Renal pelvis (tissue), 12 donors: Measurements from ENCODE around the gene SSH2. TPM values are rescaled to one million over a fixed set of nuclear protein-coding genes. Genes with fewer than 3 reads are reported as not detected.
"Not testable (repeated sequence)": the region's sequence is repeated elsewhere in the genome, so short reads cannot be mapped to it uniquely, and the experiment has no call there.

ENCODE experiments used
- DNase-seq: peaks from one replicate; pipeline ENCODE4 v3.0.0-alpha.2; 2013
- long read RNA-seq, 16 experiments: transcript quantifications; one replicate each; lab custom pipeline, GENCODE V29; 2026
- polyA plus RNA-seq, 3 donors: library from polyadenylated mRNA; unstranded; fragments of 120-200 nt; gene quantifications; one replicate each; pipeline ENCODE4 v1.2.1, GENCODE V29; 2013; ENCODE audit not compliant: insufficient read length in 3 of 3

The SSH2 gene, protein sequence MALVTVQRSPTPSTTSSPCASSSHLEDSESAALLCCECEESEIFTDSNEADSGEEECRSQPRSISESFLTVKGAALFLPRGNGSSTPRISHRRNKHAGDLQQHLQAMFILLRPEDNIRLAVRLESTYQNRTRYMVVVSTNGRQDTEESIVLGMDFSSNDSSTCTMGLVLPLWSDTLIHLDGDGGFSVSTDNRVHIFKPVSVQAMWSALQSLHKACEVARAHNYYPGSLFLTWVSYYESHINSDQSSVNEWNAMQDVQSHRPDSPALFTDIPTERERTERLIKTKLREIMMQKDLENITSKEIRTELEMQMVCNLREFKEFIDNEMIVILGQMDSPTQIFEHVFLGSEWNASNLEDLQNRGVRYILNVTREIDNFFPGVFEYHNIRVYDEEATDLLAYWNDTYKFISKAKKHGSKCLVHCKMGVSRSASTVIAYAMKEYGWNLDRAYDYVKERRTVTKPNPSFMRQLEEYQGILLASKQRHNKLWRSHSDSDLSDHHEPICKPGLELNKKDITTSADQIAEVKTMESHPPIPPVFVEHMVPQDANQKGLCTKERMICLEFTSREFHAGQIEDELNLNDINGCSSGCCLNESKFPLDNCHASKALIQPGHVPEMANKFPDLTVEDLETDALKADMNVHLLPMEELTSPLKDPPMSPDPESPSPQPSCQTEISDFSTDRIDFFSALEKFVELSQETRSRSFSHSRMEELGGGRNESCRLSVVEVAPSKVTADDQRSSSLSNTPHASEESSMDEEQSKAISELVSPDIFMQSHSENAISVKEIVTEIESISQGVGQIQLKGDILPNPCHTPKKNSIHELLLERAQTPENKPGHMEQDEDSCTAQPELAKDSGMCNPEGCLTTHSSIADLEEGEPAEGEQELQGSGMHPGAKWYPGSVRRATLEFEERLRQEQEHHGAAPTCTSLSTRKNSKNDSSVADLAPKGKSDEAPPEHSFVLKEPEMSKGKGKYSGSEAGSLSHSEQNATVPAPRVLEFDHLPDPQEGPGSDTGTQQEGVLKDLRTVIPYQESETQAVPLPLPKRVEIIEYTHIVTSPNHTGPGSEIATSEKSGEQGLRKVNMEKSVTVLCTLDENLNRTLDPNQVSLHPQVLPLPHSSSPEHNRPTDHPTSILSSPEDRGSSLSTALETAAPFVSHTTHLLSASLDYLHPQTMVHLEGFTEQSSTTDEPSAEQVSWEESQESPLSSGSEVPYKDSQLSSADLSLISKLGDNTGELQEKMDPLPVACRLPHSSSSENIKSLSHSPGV (N-terminal part only)
- polyA plus RNA-seq: 10 to 100 TPM; 16.2 to 19.8 (median 18.7) TPM
- long read RNA-seq, donor 1, transcript SSH2-211 (2 exons, 570 nt): major isoform, 5 of 5 reads
- long read RNA-seq, donor 1, partial matches to known transcripts: 0 of 5 reads
- long read RNA-seq, donor 1, other reads (novel, unspliced or antisense): 0 of 5 reads
- long read RNA-seq, donor 2, transcript SSH2-211 (2 exons, 570 nt): major isoform, 5 of 6 reads
- long read RNA-seq, donor 2, partial matches to known transcripts: 0 of 6 reads
- long read RNA-seq, donor 2, other reads (novel, unspliced or antisense): 0 of 6 reads
- long read RNA-seq, donor 3, partial matches to known transcripts: 0 of 4 reads
- long read RNA-seq, donor 3, other reads (novel, unspliced or antisense): 0 of 4 reads
- long read RNA-seq, donor 4, transcript SSH2-211 (2 exons, 570 nt): major isoform, 6 of 8 reads
- long read RNA-seq, donor 4, partial matches to known transcripts: 0 of 8 reads
- long read RNA-seq, donor 4, other reads (novel, unspliced or antisense): 0 of 8 reads
- long read RNA-seq, donor 5, partial matches to known transcripts: 0 of 3 reads
- long read RNA-seq, donor 5, other reads (novel, unspliced or antisense): 0 of 3 reads
- long read RNA-seq, donor 6, full-length matches to known transcripts: 2 of 2 reads
- long read RNA-seq, donor 6, partial matches to known transcripts: 0 of 2 reads
- long read RNA-seq, donor 6, other reads (novel, unspliced or antisense): 0 of 2 reads
- long read RNA-seq, donor 7, transcript SSH2-211 (2 exons, 570 nt): major isoform, 6 of 6 reads
- long read RNA-seq, donor 7, partial matches to known transcripts: 0 of 6 reads
- long read RNA-seq, donor 7, other reads (novel, unspliced or antisense): 0 of 6 reads
- long read RNA-seq, donor 8, partial matches to known transcripts: 0 of 1 reads
- long read RNA-seq, donor 8, other reads (novel, unspliced or antisense): 0 of 1 reads
- long read RNA-seq, donor 9, full-length matches to known transcripts: 8 of 8 reads
- long read RNA-seq, donor 9, partial matches to known transcripts: 0 of 8 reads
- long read RNA-seq, donor 9, other reads (novel, unspliced or antisense): 0 of 8 reads
- long read RNA-seq, donor 10, transcript SSH2-211 (2 exons, 570 nt): major isoform, 9 of 9 reads
- long read RNA-seq, donor 10, partial matches to known transcripts: 0 of 9 reads
- long read RNA-seq, donor 10, other reads (novel, unspliced or antisense): 0 of 9 reads
- long read RNA-seq, donor 11, partial matches to known transcripts: 0 of 2 reads
- long read RNA-seq, donor 11, other reads (novel, unspliced or antisense): 0 of 2 reads
- long read RNA-seq, donor 12, full-length matches to known transcripts: 2 of 2 reads
- long read RNA-seq, donor 12, partial matches to known transcripts: 0 of 2 reads
- long read RNA-seq, donor 12, other reads (novel, unspliced or antisense): 0 of 2 reads
- long read RNA-seq, donor 13, partial matches to known transcripts: 0 of 2 reads
- long read RNA-seq, donor 13, other reads (novel, unspliced or antisense): 0 of 2 reads
- long read RNA-seq, donor 14: 0 reads
- long read RNA-seq, donor 15: 0 reads
- long read RNA-seq, donor 16, full-length matches to known transcripts: 3 of 3 reads
- long read RNA-seq, donor 16, partial matches to known transcripts: 0 of 3 reads
- long read RNA-seq, donor 16, other reads (novel, unspliced or antisense): 0 of 3 reads

DNA sequence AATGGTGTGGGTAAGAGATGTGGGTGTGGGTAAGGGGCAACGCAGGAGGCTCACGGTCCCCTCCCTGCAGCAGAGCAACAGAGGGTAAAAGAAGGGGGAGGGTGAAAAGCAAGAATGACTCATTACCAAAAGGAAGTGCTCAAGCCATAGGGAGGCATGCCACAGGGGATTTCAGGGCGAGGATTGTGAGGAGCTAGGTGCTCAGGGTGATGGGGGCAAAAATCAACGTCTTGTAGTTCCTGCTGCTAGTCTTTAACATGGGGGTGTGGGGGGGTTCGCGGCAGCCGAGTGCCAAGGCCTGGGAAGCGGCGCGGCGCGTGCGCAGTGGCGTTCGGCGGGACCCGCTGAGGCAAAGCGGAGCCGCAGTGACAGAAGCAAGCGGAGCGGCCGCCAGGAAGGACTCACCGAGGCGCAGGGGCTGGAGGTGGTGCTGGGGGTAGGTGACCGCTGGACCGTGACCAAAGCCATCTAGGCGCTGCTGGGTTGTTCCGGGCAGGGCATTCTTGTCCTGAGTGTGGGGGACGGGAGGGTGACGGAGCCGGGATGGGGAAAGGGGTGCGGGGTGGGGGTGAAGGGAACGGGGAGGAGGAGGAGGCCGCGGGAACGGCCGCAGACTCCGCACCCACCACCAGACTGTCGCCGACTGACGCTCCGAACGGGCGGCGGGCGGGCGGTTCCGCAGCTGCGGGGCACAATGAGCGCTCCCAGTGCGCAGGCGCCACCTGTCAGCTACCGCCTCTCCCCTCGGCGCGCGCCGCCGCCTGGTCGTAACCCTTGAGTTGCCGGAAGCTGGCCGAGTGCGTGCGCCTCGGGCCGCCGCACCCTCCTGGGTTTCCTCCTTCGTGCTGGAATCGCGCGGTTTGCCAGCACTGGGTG is at the start of gene SSH2:
Gene SSH2, minus strand, starts transcription at position 696 of the 876 bp plus-strand sequence. Its CDS starts 228 bp downstream, at position 468.
- DNase-seq: peak; percentile 86

DNA sequence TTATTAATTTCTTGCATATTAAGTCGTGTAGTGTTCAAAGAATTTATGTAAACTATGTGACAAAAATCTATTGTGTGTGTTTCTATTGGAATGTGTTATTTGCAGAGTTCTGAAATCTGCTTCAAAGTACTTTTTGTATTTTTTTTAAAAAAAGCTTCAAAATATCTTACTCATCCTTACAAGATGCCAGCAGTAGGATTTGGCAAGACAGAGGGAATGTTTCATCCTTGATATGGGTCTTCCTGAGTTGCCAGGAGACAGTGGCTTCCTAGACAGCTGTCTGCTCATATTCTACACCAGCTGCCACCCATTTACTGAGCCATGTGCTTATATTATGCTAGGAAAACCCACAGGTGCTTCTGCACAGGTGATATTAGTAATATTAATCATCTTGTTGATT is 47.8 kb upstream of the SSH2 start:
- DNase-seq: no peak

DNA sequence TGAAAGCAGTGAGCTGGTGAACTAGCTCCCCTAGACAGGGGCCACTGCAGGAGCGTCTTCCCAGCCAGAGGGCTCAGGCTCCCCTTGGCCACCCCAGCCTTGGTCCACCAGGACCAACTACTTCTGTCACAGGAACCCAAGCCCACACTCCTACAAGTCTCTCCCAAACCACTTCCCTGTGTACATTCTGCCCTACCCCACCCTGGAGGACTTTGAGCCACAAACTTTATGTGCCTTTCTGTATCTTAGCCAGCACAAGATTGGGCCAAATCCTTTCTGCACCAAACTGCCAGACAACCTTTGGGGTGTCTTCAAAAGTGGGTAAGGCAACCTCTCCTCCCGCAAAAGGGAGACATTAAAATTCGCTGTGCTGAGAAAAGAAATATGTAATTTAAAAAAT is 43.0 kb upstream of the SSH2 start:
- no peak for DNase-seq

DNA sequence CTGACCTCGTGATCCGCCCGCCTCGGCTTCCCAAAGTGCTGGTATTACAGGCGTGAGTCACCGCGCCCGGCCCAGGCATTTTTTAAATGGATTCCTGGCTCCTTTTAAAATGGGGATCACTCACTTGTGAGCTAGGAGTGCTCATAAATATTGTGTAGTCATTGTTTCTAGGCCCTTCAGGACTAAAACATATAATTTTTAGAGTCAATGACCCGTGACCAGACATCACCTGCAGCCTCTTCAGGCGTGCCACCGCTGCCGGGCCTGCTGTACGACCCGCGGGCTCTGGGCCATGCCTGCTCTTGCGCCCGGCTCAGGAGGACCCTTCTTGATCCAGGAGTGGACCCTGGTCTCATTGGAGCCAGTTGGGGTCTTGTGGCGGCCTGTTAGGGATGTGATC is 42.2 kb upstream of the SSH2 start:
- DNase-seq: no peak

DNA sequence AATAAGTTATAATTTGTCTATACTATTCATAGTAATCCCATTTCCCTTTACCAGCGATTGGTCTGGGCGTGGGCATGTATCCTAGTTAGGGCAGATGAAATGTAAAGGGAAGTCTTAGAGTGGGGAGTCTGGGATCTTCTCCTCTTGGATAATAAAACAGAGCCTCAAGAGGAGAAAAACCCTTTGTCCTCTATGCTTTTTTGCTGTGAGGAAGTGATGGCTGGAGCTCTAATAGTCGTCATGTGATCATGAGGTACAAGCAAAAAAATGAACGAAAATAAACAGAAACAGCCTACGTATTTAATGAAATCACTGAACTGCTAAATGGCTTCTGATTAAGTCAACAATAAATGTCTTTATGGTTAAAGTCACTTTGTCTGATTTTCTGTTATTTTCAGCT is 38.2 kb upstream of the SSH2 start:
- DNase-seq: no peak

DNA sequence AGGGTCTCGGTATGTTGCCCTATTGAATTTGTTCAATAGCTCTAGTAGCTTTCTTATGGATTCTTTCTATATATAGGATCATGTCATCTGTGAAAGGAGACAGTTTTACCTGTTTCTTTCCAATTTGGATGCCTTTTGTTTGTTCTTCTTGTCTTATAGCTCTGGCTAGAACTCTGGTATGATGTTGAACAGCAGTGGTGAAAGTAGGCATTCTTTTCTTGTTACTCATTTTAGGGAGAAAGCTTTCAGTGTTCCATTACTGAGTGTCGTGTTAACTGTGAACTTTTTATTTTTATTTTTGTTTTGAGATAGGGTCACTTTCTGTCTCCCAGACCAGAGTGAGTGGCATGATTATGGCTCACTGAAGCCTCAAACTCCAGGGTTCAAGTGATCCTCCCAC is 32.6 kb upstream of the SSH2 start:
- no peak for DNase-seq

DNA sequence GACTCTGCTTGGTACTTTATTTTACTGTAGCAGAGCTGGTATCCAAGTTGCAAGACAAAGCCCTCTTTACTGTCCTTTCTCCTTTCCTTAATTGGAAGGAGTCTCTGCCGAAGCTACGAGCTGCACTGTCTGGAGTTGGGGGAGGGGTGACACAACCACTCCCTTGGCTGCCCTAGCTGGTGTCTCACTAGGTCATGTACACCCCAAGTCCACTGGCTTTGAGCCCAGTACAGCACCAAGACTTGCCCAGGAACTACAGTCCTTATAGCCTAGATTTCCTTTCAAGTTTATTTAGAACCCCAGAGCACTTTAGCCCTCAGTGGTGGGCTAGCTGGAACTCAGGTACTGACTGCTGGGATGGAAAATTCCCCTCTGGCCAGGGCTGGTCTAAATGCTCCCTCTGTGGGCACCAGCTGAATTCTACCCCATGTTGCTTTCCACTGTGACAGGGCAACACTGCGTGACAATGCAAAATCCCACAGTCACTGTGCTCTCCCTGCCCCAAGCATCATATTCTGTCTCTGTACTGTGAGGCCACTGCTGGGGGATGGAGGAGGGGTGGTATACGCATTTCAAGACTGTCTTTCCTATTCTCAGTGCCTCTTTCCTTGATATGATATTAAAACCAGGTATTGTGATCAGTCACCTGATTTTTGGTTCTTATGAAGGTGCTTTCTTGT is 29.8 kb upstream of the SSH2 start:
- DNase-seq: no peak

DNA sequence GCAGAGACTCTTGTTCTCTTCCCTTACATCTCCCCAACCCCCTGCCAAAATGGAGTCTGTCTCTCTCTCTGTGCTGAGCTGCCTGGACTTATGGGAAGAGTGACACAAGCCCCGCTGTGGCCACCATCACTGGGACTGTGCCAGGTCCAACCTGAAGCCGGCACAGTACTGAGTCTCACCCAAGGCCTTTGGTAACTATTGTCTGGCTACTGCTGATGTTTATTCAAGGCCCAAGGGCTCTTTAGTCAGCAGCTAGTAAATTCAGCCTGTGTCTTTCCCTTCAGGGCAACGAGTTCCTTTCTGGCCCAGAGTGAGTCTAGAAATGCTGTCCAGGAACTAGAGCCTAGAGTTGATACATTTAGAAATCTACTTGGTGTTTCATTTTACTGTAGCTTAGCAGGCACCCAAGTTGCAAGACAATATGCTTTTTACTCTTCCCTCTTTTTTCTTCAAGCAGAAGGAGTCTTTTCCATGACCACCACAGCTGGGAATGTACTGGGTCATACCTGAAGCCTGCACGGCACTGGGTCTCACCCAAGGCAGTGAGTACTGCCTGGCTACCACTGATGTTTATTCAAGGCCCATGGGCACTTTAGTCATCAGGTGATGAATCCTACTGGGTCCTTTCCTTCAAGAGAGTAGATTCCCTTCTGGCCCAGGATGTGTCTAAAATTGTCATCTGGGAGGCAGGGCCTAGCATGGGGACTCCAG is 29.1 kb upstream of the SSH2 start:
- no peak for DNase-seq

DNA sequence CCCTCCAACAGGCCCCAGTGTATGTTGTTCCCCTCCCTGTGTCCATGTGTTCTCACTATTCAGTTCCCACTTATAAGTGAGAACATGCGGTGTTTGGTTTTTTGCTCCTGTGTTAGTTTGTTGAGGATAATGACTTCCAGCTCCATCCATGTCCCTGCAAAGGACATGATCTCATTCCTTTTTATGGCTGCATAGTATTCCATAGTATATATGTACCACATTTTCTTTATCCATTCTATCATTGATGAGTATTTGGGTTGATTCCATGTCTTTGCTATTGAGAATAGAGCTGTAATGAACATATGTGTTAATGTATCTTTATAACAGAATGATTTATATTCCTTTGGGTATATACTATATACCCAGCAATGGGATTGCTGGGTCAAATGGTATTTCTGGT is 27.5 kb upstream of the SSH2 start:
- DNase-seq: not testable (repeated sequence)

DNA sequence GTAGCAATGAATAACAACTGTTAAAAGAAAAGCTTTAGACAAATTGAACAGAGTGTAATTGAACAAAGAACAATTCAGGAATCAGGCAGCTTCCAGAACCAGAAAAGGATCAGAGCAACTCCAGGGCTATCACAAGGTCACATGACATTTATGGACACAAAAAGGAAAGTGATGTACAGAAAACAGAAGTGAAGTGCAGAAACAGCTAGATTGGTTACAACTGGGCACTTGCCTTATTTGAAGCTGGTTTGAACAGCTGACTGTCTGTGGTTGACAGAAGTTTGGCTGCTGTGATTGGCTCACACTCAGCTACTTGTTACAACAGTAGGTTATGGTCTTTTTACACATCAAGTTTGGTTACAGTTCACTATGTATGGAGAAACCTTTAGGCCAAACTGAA is 26.2 kb upstream of the SSH2 start:
- DNase-seq: no peak

DNA sequence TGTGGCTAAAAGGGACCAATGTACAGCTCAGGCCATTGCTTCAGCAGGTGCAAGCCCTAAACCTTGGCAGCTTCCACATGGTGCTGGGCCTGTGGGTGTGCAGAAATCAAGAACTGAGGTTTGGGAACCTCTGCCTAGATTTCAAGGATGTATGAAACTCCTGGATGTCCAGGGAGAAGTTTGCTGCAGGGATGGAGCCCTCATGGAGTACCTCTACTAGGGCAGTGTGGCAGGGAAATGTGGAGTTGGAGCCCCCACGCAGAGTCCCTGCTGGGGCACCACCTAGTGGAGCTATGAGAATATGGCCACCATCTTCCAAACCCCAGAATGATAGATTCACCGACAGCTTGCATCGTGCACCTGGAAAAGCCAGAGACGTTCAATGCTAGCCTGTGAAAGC is 24.4 kb upstream of the SSH2 start:
- no peak for DNase-seq

DNA sequence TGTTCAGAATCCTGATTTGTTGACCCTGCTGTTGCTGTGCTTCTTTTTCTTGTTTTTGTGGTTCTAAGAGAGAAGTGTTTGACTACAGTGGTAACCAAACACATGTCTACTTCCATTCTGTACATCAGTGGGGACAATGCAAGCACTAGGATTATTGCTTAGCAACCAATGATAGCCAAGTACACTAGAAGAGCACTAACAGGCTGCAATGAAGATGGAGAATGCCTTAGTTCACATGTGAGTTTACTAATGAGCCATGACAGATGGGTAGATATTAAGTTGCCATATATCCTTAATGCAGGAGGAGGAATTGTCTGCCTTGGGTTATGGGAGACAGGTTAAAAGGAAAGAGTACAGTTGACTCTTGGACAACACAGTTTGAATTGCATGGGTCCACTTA is 19.7 kb upstream of the SSH2 start:
- DNase-seq: peak; percentile 57

DNA sequence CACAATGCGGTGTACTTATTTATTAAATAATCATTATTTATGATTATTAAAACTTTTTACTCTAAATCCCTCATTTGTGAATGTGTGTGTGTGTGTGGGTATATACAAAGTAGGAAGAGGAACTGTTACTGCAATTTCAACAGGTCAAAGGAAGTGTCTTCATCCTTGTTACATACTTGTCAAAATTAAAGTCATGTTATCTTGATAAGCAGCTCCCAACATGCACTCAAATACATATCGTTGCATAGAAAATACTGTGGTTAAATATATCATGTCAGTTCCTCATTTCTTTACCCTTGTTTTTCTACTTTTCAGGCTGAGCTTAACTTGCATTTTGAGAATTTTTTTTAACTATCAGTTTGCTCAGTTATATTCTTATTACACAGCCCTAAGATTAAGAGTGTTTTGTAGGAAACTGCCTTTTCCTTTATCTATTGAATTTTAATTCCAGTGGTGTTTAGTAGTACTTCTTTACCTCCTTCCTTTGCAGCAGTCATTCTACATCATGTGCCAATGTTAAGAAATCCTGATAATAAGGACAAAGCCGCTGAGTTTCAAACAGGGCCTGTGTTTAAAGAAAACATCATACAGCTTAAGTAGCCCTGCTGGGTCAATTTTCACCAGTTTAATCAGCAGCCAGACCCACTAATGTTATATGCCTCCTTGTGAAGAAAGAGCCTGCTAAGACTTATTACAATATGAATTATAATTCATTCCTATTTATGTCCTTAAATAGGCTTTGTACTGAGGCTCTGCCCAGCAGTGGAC is 18.6 kb upstream of the SSH2 start:
- DNase-seq: no peak

DNA sequence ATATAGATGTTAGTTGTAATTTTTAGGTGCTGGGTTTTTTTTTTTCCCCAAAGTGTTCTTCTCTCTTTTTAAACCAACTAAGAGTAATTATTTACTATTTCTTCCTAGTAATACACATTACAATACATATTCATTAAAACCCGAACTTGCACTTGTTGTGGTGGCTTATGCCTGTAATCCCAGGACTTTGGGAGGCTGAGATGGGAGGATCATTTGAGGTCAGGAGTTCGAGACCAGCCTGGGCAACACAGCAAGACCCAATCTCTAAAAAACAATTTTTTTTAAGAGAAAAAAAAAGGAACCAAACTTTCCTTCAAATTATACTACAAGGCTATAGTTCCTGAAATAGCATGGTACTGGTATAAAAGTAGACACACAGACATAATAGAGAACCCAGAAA is 15.3 kb upstream of the SSH2 start:
- no peak for DNase-seq

DNA sequence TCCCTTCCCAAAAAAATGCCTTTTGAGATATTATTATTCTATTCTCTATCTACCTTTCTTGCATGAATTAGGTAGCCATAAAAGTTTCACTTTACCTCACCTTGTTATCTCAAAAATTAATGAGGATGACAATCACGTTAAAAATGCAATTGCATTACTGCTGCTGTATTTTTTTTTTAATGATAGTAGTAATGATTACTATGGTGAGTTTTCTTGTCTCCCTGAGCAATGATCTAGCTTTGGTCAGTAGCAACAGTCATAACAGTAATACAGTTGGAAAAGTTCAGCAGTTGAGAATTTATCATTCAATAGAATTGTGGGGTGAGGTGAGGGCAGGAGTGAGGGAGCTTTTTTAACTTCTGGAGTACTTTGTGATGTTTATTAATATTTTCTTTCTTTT is 11.3 kb upstream of the SSH2 start, which contains the start of gene EFCAB5:
Gene EFCAB5, plus strand, starts transcription at position 301 of the 400 bp plus-strand sequence. CDS start 163 bp downstream, outside the sequence.
- DNase-seq: no peak
